A673 (cell line): Measurements from ENCODE around the gene PTGER1. TPM values are rescaled to one million over a fixed set of nuclear protein-coding genes. Genes with fewer than 3 reads are reported as not detected.

Source experiments
- BruUV-seq: library from RNA; stranded (reverse); fragments of 400-500 nt; replicated peaks from 2 replicates; lab custom pipeline; 2021; lab: Mats Ljungman, UMichigan
- CTCF ChIA-PET: fragments of 300-600 bp; sonication (Branson Sonifier 250); formaldehyde crosslinking; loops from one replicate; lab custom pipeline; 2022; ENCODE audit warnings: antibody characterized with exemption; lab: Charles Lee
- POLR2A ChIA-PET: fragments of 300-600 bp; sonication (Branson Sonifier 250); formaldehyde crosslinking; loops from one replicate; lab custom pipeline; 2022; ENCODE audit warnings: antibody characterized with exemption; ENCODE audit not compliant: low non-redundant PET; lab: Charles Lee
- DNase-seq: peaks from one replicate; pipeline ENCODE4 v3.0.0-alpha.2; 2015; ENCODE audit warnings: low spot score
- H3K27ac ChIP-seq: fragments of 200-600 bp; sonication (generic); 2 replicates; pipeline ENCODE4 v1.5.1; 2016; ENCODE audit warnings: mixed run types, low read depth, mild to moderate bottlenecking, mixed read lengths, antibody characterized with exemption, low read length; ENCODE audit not compliant: poor library complexity, severe bottlenecking
- H3K27me3 ChIP-seq: fragments of 200-600 bp; sonication (generic); replicated peaks from 2 replicates; pipeline ENCODE4 v1.6.1; 2017; ENCODE audit warnings: mixed run types, low read depth, mild to moderate bottlenecking, mixed read lengths, antibody characterized with exemption, low read length; ENCODE audit not compliant: insufficient read depth, poor library complexity
- H3K36me3 ChIP-seq: fragments of 200-600 bp; sonication (generic); 2 replicates; pipeline ENCODE4 v1.6.1; 2016; ENCODE audit warnings: mixed run types, mild to moderate bottlenecking, mixed read lengths, antibody characterized with exemption, low read length; ENCODE audit not compliant: insufficient read depth, poor library complexity, severe bottlenecking
- H3K4me1 ChIP-seq: fragments of 200-600 bp; sonication (generic); 2 replicates; pipeline ENCODE4 v1.6.1; 2017; ENCODE audit warnings: mixed run types, mild to moderate bottlenecking, mixed read lengths, antibody characterized with exemption, low read length; ENCODE audit not compliant: insufficient read depth, poor library complexity, severe bottlenecking
- H3K4me3 ChIP-seq: fragments of 200-600 bp; sonication (generic); 2 replicates; pipeline ENCODE4 v1.5.1; 2016; ENCODE audit warnings: low read depth, mixed run types, mild to moderate bottlenecking, mixed read lengths, low read length; ENCODE audit not compliant: poor library complexity, severe bottlenecking
- H3K9me3 ChIP-seq: fragments of 200-600 bp; sonication (generic); 2 replicates; pipeline ENCODE4 v1.6.1; 2016; ENCODE audit warnings: mixed run types, low read depth, mild to moderate bottlenecking, mixed read lengths, antibody characterized with exemption, low read length; ENCODE audit not compliant: poor library complexity, severe bottlenecking
- EZH2 ChIP-seq: fragments of 200-600 bp; sonication (generic); IDR thresholded peaks from 2 replicates; pipeline ENCODE4 v1.6.1; 2017; ENCODE audit warnings: borderline replicate concordance, low read depth, mild to moderate bottlenecking, mixed read lengths, antibody characterized with exemption, low read length; ENCODE audit not compliant: poor library complexity, severe bottlenecking
- intact Hi-C: fragments of 100-400 bp; cut with micrococcal nuclease; formaldehyde crosslinking; loops from one replicate; pipeline ENCODE4 v1.10.0; 2022; ENCODE audit not compliant: unreplicated experiment
- total RNA-seq: library from RNA; stranded (reverse); gene quantifications from 2 replicates; pipeline ENCODE4 v1.2.3, GENCODE V29; 2021
- TF ChIP-seq, protein P1 (sequence below): fragments of 300-800, 200-600 bp; sonication (generic); conservative IDR thresholded peaks from 2 replicates; pipeline ENCODE4 v1.5.1; 2017; ENCODE audit warnings: low read depth, mild to moderate bottlenecking, antibody characterized with exemption, low read length, moderate library complexity, mixed read lengths

The PTGER1 gene
- total RNA-seq, 1 experiment from 2014 or later = not detected

DNA sequence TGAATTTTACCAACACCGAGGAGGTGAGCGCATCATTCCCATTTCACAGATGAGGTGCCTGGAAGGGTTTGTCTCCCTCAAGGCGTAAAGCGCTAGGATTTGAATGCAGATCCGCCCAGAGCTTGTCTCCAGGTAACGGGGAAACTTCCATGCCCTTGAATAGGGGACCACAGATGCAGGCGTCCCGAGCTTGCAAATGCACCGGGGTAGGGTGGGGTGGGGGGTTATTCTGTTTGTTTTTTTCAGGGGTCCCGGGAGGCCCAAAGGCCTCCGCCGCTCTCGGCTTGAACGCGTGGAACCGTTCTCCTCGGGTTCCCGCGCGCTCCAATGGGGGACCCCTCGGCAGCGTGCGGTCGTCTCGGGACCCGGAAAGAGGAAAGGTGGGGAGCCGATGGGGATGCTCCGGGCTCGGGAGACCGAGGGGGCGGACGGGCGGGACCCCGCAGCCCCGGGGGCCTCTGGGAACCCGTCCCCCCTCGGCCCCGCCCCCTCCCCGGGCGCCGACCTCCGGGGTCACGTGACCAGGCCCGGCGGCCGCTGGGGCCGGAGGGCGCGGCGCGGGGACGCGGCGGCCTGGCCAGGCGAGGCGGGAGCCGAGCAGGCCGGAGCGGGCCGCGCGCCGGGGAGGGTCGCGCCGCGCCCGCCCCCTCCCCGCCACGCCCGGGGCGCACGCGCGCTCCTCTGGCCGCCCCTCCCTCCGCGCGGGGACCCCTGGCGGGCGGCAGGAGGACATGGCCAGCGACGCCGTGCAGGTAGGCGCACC lies 42.2 kb downstream of the PTGER1 start, which contains the start of gene PKN1:
Gene PKN1, plus strand, starts transcription at position 516 of the 763 bp plus-strand sequence. Its CDS starts 216 bp downstream, at position 732.
- H3K36me3 ChIP-seq = no peaks in the 10 kb centered on the region
- peak; percentile 57 for DNase-seq
- H3K9me3 ChIP-seq = no peaks in the 10 kb centered on the region
- H3K4me1 ChIP-seq = peaks cover 7% of the 10 kb centered on the region
- POLR2A ChIA-PET = no interaction called here
- no peak for TF ChIP-seq EZH2
- TF ChIP-seq, protein P1, sequence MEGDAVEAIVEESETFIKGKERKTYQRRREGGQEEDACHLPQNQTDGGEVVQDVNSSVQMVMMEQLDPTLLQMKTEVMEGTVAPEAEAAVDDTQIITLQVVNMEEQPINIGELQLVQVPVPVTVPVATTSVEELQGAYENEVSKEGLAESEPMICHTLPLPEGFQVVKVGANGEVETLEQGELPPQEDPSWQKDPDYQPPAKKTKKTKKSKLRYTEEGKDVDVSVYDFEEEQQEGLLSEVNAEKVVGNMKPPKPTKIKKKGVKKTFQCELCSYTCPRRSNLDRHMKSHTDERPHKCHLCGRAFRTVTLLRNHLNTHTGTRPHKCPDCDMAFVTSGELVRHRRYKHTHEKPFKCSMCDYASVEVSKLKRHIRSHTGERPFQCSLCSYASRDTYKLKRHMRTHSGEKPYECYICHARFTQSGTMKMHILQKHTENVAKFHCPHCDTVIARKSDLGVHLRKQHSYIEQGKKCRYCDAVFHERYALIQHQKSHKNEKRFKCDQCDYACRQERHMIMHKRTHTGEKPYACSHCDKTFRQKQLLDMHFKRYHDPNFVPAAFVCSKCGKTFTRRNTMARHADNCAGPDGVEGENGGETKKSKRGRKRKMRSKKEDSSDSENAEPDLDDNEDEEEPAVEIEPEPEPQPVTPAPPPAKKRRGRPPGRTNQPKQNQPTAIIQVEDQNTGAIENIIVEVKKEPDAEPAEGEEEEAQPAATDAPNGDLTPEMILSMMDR = no peak
- peak within 1 kb of the TSS; percentile 89 for H3K4me3 ChIP-seq
- intact Hi-C loops = no loop called here
- H3K27ac ChIP-seq = peak within 1 kb of the TSS; percentile 72
- CTCF ChIA-PET = interaction anchor here (0.6 kb wide), 2 partner anchors 849 to 1622 kb away, joined by 3 to 5 read pairs; no protein-coding TSS in a partner anchor
- H3K27me3 ChIP-seq = no peaks in the 10 kb centered on the region
- BruUV-seq = no TSS peak

DNA sequence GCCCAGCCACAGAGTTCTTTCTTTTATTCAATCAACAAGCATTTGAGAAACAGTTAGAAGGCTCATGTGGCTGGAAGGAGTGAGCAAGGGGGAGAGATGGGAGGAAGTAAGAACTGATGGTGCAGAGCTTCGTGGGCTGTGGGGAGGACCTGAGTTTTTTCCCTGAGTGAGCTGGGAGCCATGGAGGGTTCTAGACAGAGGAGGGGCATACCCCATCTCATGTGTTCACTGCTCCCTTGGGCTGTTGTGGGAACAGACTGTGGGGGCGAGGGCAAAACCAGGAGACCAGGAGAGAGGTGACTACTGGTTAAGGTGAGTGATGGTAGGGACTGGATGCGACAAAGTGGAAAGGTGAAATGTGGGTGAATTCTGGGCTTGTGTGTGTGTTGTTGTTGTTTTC lies 44.4 kb downstream of the PTGER1 start:
- H3K4me1 ChIP-seq = peaks cover 7% of the 10 kb centered on the region
- DNase-seq = no peak
- H3K36me3 ChIP-seq = no peaks in the 10 kb centered on the region
- POLR2A ChIA-PET = interaction anchor here (0.7 kb wide), 1 partner anchor 14 kb away, joined by 3 read pairs; no protein-coding TSS in a partner anchor
- no peak overlapping the region for H3K4me3 ChIP-seq
- TF ChIP-seq EZH2 = no peak
- TF ChIP-seq, protein P1 = no peak
- CTCF ChIA-PET = interaction anchor here (0.7 kb wide), 1 partner anchor 55 kb away, joined by 4 read pairs; no protein-coding TSS in a partner anchor
- BruUV-seq = no TSS peak
- intact Hi-C loops = no loop called here
- H3K9me3 ChIP-seq = no peaks in the 10 kb centered on the region
- H3K27me3 ChIP-seq = no peaks in the 10 kb centered on the region
- no peak overlapping the region for H3K27ac ChIP-seq

DNA sequence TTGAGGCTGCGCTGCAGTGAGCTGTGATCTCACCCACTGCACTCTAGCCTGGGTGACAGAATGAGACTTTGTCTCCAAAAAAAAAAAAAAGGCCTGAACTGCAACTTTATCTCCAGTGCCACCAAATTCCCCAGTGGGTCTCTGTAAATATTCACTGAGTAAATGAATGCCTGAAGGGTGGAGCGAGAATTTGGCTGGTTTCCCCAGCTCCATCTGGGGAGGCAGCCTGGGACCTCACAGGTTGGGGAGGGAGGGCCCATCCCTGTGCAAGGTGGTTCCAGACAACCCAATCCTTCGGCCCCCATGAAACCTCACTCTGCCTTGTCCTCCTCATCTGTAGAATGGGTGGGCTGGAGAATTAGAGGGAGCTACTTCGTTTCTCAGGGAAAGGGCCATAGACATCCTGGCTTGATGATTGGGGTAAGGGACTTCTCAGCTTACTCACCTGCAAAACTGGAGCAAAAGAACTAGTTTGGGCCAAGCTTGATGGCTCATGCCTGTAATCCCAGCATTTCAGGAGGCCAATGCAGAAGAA lies 46.2 kb downstream of the PTGER1 start:
- ChIA-PET POLR2A (no interaction called here), CTCF (no interaction called here)
- no TSS peak for BruUV-seq
- no peak for DNase-seq
- no peak overlapping the region for H3K27ac ChIP-seq
- H3K9me3 ChIP-seq = no peaks in the 10 kb centered on the region
- H3K4me3 ChIP-seq = no peak overlapping the region
- H3K27me3 ChIP-seq = no peaks in the 10 kb centered on the region
- TF ChIP-seq, protein P1 = no peak
- TF ChIP-seq EZH2 = no peak
- H3K4me1 ChIP-seq = peaks cover 2% of the 10 kb centered on the region
- H3K36me3 ChIP-seq = no peaks in the 10 kb centered on the region
- intact Hi-C loops = no loop called here
